Cardiac muscle cell (in vitro differentiated cells and primary cell): ENCODE results near the gene HIVEP3. TPM values are rescaled to one million over a fixed set of nuclear protein-coding genes. Genes with fewer than 3 reads are reported as not detected.

ENCODE experiments used
- DNase-seq, 2 donors: peaks; one replicate each; pipeline versions ENCODE4 v3.0.0 to v3.0.0-alpha.2; 2010 to 2017; ENCODE audit warnings: low read depth in 1 of 2, low spot score in 1 of 2
- H3K27ac ChIP-seq: fragments of 200-600 bp; sonication (generic); 2 replicates; pipeline ENCODE4 v1.5.1; 2016
- H3K27me3 ChIP-seq: fragments of 200-600 bp; sonication (generic); 2 replicates; pipeline ENCODE4 v1.6.0; 2016; ENCODE audit warnings: control low read depth
- H3K36me3 ChIP-seq: fragments of 200-600 bp; sonication (generic); 2 replicates; pipeline ENCODE4 v1.5.1; 2016; ENCODE audit warnings: control low read depth
- H3K4me1 ChIP-seq: fragments of 200-600 bp; sonication (generic); 2 replicates; pipeline ENCODE4 v1.8.1; 2017; ENCODE audit warnings: low read depth, mild to moderate bottlenecking, mixed run types
- H3K4me3 ChIP-seq: fragments of 200-600 bp; sonication (generic); 2 replicates; pipeline ENCODE4 v1.5.1; 2016; ENCODE audit warnings: mild to moderate bottlenecking
- H3K9me3 ChIP-seq: fragments of 200-600 bp; sonication (generic); 2 replicates; pipeline ENCODE4 v1.5.1; 2017; ENCODE audit warnings: low read depth, mild to moderate bottlenecking, control low read depth
- CTCF ChIP-seq: IDR thresholded peaks from 2 replicates; pipeline ENCODE4 v1.5.1; 2012; ENCODE audit warnings: low read depth, mild to moderate bottlenecking, low read length
- polyA plus RNA-seq: library from polyadenylated mRNA; unstranded; fragments of >200 nt; fragmentation: Nextera tagmentation; extraction: Ambion mirVana; gene quantifications from 2 replicates; pipeline ENCODE4 v1.2.1, GENCODE V29; 2016
- total RNA-seq: library from RNA; depleted of rRNA; stranded (reverse); fragments of >200 nt; gene quantifications from 2 replicates; pipeline ENCODE4 v1.2.3, GENCODE V29; 2016

Gene HIVEP3
- total and polyA plus RNA-seq, 2 experiments from 2014 or later: 0.42 to 0.62 TPM

- Histone ChIP-seq H3K27me3 (no peaks in the 10 kb centered on the region), H3K27ac (no peak overlapping the region), H3K4me1 (peaks cover 33% of the 10 kb centered on the region), H3K9me3 (no peaks in the 10 kb centered on the region), H3K4me3 (no peak overlapping the region), H3K36me3 (no peaks in the 10 kb centered on the region)
- no peak for TF ChIP-seq CTCF
- no peak for DNase-seq
Observed at GRCh38 chr1:41541592-41541952, 377.1 kb downstream of the HIVEP3 start.

GRCh38 chr1:41540886-41541591 is 377.7 kb downstream of the HIVEP3 start:
- H3K36me3 ChIP-seq: no peaks in the 10 kb centered on the region
- no peak overlapping the region for H3K4me3 ChIP-seq
- DNase-seq: peak in 1 of 2 donors; percentile 18
- no peaks in the 10 kb centered on the region for H3K27me3 ChIP-seq
- H3K27ac ChIP-seq: no peak overlapping the region
- peaks cover 38% of the 10 kb centered on the region for H3K4me1 ChIP-seq
- no peak for TF ChIP-seq CTCF
- no peaks in the 10 kb centered on the region for H3K9me3 ChIP-seq

GRCh38 chr1:41539999-41540398 is 378.7 kb downstream of the HIVEP3 start:
- TF ChIP-seq CTCF: no peak
- Histone ChIP-seq H3K27ac (no peak overlapping the region), H3K27me3 (no peaks in the 10 kb centered on the region), H3K4me3 (no peak overlapping the region), H3K36me3 (no peaks in the 10 kb centered on the region), H3K9me3 (no peaks in the 10 kb centered on the region), H3K4me1 (peaks cover 49% of the 10 kb centered on the region)
- no peak for DNase-seq

GRCh38 chr1:41539418-41539805 is 379.3 kb downstream of the HIVEP3 start:
- no peak overlapping the region for H3K27ac ChIP-seq
- H3K9me3 ChIP-seq: no peaks in the 10 kb centered on the region
- H3K36me3 ChIP-seq: no peaks in the 10 kb centered on the region
- TF ChIP-seq CTCF: no peak
- peaks cover 49% of the 10 kb centered on the region for H3K4me1 ChIP-seq
- DNase-seq: no peak
- H3K4me3 ChIP-seq: no peak overlapping the region
- no peaks in the 10 kb centered on the region for H3K27me3 ChIP-seq

GRCh38 chr1:41538741-41539417 is 379.8 kb downstream of the HIVEP3 start:
- peak overlapping the region; percentile 78 for H3K27ac ChIP-seq
- no peaks in the 10 kb centered on the region for H3K9me3 ChIP-seq
- no peak for TF ChIP-seq CTCF
- DNase-seq: no peak
- peaks cover 49% of the 10 kb centered on the region for H3K4me1 ChIP-seq
- no peak overlapping the region for H3K4me3 ChIP-seq
- H3K27me3 ChIP-seq: no peaks in the 10 kb centered on the region
- no peaks in the 10 kb centered on the region for H3K36me3 ChIP-seq
